IPS-NIHi7 (cell line): Measurements from ENCODE around the gene PARD3B.

Experiments
- DNase-seq: peaks from one replicate; pipeline ENCODE4 v3.0.0; 2012; ENCODE audit warnings: mixed read lengths; ENCODE audit errors: extremely low spot score

PARD3B gene

DNA sequence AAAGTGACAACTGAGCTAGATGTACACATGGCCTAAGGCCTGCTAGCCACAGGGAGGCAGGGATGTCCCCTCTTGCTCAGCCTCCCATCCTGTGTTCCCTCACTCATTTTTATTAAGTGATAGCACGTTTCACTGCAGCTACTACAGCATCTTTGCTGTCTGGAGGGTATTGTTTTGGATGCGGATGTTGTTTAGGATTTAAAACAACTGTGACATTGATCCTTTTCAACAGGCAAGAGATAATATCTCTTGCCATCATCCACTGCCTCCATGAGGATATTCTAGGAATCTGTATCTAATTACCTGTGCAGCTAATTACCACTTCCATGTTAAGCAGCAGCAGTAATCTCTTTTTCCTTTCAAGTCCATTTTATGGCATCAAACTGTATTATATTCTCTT, 345.4 kb downstream of the PARD3B start:
- no peak for DNase-seq

- DNase-seq: no peak
These were observed 346.5 kb downstream of the PARD3B start for GRCh38 chr2:204891739-204892138.

DNA sequence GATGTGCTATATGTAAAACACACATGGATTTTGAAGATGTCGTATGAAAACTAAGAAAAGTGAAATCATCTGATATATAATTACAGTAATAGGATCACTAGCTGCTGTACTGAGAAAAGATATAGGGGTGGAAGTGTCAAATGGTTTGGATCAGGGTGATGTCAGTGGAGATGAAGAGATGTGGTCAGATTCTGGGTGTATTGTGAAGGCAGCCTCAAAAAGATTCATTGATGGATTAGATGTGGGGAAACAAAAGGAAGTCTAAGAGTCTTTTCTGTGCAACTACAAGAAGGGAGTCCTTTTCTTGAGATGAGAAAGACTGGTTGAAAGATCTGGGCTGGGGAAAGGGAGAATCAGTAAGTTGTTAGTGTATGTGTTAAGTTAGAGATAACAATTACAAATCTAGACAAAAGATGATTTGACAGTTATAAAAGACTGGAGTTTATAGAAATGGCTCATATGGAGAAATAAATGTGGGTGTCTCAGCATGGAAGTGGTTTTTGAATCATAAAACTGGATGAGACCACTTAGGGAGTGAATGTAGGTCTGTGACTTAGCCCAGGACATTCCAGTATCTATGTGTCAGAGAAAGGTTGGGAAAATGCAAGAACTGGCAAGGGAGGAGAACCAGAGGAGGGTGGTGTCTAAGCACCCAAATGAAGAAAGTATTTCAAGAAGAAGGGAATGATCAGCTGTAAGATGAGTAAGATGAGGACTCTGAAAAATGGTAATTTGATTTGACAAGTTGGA, 347.4 kb downstream of the PARD3B start:
- DNase-seq: no peak

DNA sequence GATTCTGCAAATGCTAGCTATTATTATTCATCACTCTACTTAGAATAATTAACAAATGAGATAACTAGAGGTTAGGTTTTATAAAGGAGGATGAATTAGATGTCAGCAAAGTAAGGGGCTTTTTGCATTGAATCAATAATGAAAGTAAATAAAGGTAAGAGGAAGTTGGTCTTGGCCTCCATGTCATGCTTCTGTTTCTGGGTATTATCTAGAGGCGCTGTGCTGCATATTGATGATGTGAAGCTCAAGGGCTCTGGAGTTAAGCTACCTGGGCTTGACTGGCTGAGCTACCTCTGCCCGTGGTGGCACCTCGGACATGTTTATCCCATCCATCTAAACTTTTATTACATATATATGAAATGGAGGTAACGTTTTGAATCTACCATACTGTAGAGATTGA, 350.9 kb downstream of the PARD3B start:
- no peak for DNase-seq

GRCh38 chr2:204897561-204897960, 352.3 kb downstream of the PARD3B start:
- no peak for DNase-seq

DNA sequence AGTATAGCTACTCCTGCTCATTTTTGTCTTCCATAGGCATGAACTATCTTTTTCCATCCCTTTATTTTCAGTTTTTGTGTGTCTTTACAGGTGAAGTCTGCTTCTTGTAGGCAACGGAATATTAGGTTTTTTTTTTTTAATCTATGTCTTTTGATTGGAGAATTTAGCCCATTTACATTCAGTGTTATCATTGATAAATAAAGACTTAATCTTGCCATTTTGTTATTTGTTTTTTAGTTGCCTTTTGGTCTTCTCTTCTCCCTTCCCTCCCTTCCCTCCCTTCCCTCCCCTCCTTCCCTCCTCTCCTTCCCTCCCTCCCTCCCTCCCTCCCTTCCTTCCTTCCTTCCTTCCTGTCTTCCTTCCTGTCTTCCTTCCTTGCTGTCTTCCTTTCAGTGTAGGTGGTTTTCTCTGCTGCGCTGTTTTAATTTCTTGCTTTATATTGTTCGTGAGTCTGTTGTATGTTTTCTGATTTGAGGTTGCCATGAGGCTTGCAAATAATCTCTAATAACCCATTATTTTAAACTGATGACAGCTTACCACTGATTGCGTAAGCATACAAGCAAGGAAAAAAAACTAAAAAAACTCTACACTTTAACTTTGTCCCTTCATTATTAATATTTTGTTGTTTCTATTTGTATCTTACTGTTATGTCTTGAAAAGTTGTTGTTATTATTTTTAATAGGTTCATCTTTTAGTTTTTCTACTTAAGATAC, 353.8 kb downstream of the PARD3B start:
- DNase-seq: no peak

- no peak for DNase-seq
These were observed 354.7 kb downstream of the PARD3B start for GRCh38 chr2:204899983-204900382.

- DNase-seq: no peak
These were observed 355.2 kb downstream of the PARD3B start for GRCh38 chr2:204900487-204900886.

GRCh38 chr2:204900910-204901309, 355.6 kb downstream of the PARD3B start:
- no peak for DNase-seq

DNA sequence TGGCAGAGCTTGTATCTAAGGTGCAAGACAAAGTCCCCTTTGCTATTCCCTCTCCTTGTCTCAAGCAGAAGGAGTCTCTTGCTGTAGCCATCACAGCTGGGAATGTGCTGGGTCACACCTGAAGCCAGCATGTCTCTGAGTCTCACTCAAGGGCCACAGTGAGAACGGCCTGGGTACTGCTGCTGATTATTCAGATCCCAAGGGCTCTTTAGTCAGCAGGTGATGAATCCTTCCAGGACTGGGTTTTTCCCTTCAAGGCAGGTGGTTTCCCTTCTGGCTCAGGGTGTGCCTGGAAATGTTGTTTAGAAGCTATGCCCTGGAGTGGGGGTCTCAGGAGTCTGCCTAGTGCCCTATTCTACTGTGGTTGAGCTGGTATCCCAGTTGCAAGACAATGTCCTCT, 356.3 kb downstream of the PARD3B start:
- DNase-seq: no peak

GRCh38 chr2:204909791-204910190, 364.5 kb downstream of the PARD3B start:
- no peak for DNase-seq

GRCh38 chr2:204913312-204913711, 368.0 kb downstream of the PARD3B start:
- DNase-seq: no peak

GRCh38 chr2:204913854-204914464, 368.7 kb downstream of the PARD3B start:
- no peak for DNase-seq

- no peak for DNase-seq
These were observed 369.4 kb downstream of the PARD3B start for GRCh38 chr2:204914708-204915107.

DNA sequence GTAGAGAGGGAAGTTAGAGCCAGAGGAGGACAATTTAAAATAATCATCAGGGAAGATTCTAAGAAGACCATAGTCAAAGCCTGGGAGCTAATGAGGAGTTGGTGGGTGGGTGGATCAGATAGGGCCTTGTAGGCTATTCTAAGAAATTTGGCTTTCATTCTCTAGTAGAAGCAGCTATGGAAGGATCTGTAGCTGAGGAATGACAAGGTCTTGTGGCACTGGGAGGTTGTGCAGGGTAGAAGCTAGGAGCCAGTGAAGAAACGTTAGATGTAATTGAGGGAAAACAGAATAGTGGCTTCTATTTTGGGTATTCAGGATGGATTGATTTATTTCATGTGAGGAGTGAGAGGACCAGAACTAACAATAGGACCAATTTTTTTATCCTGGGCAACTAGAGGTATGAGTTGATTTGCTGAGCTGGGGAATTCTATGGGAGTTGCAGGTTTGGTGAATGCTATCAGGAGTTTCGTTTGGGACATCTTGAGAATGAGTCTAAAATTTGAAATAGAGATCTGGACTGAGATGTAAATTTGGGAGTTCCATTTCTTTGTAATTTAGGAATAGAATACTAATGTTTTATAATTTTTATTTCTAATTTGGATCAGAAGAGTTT, 371.9 kb downstream of the PARD3B start:
- DNase-seq: no peak

- no peak for DNase-seq
These were observed 375.5 kb downstream of the PARD3B start for GRCh38 chr2:204920776-204921175.

GRCh38 chr2:204923957-204924356, 378.7 kb downstream of the PARD3B start:
- DNase-seq: no peak

GRCh38 chr2:204931562-204931961, 386.3 kb downstream of the PARD3B start:
- no peak for DNase-seq

- no peak for DNase-seq
These were observed 388.6 kb downstream of the PARD3B start for GRCh38 chr2:204933735-204934374.

GRCh38 chr2:204944927-204945326, 399.7 kb downstream of the PARD3B start:
- no peak for DNase-seq

DNA sequence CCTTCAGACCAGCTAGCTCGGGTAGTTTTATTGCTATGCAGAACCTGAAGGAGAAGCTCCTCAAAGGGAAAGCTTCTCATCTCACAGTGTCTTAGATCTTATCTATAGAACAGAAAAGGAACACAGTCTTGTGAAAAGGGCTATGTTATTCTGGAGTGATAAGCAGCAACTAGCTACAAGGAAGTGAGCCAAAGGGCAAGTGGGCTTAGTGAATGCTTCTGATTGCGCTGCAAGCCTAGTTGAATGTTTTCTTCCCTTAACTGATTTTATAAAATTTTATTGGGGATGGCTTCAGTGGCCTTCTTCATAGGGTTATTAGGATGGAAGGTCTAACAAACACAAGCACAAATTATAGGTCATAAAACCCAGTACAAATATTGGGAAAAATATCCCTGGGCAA, 400.1 kb downstream of the PARD3B start:
- DNase-seq: no peak

DNA sequence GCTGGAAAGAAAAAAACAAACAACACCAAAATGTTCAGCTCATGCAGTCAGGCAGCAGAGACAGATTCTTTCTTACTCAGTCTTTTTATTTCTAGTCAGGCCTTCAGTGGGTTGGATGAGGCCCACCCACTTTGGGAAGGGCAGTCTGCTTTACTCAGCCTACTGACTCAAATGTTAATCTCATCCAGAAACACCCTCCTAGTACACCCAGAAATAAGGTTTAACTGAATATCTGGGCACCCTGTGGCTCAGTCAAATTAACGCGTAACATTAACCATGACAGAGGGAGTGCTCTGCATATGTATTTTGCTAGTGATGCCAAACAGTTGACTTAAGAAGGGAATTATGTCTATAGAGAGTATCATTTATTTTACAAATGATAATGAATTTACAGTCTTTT, 401.6 kb downstream of the PARD3B start:
- no peak for DNase-seq
